Testis (tissue), 3 donors: ENCODE results near the gene NAA20. TPM values are rescaled to one million over a fixed set of nuclear protein-coding genes. Genes with fewer than 3 reads are reported as not detected.
A peak's percentile ranks its signal among the peaks of the same experiment; 100 is the strongest.

ENCODE experiments used
- DNase-seq: peaks from one replicate; pipeline ENCODE4 v3.0.0-alpha.2; 2019
- H3K27ac ChIP-seq, 2 donors: fragments of 200-600 bp; sonication (generic); one replicate each; pipeline ENCODE4 v1.5.1; 2019
- H3K27me3 ChIP-seq: fragments of 200-600 bp; sonication (generic); one replicate; pipeline ENCODE4 v1.5.1; 2019
- H3K36me3 ChIP-seq: fragments of 200-600 bp; sonication (generic); one replicate; pipeline ENCODE4 v1.5.1; 2017; ENCODE audit warnings: low read depth; ENCODE audit errors: missing control alignments
- H3K4me1 ChIP-seq: fragments of 200-600 bp; sonication (generic); one replicate; pipeline ENCODE4 v1.5.1; 2019
- H3K4me3 ChIP-seq, 2 donors: fragments of 200-600 bp; sonication (generic); one replicate each; pipeline ENCODE4 v1.5.1; 2017 to 2019
- H3K9me3 ChIP-seq: fragments of 200-600 bp; sonication (generic); one replicate; pipeline ENCODE4 v1.5.1; 2017
- POLR2A ChIP-seq: fragments of 450-650 bp; IDR thresholded peaks from one replicate; pipeline ENCODE4 v1.6.1; 2017; ENCODE audit warnings: antibody characterized with exemption, mild to moderate bottlenecking, moderate library complexity
- WGBS, 2 donors: methylation state at CpG; one replicate each; pipeline ENCODE4 v1.1.5; 2018; 5-methylcytosine and 5-hydroxymethylcytosine counted together
- intact Hi-C: fragments of 100-400 bp; cut with DNase I; formaldehyde crosslinking; loops from one replicate; pipeline ENCODE4 v1.15.1; 2023; ENCODE audit warnings: low total_unique reads
- polyA plus RNA-seq: library from polyadenylated mRNA; stranded (reverse); fragments of 350-450 nt; fragmentation: Illumina TruSeq; extraction: RNeasy Lipid Tissue Mini Kit (QIAGEN cat#74804); gene quantifications from one replicate; pipeline ENCODE4 v1.2.3, GENCODE V29; 2014; ENCODE audit warnings: low read depth, low replicate concordance; ENCODE audit not compliant: insufficient read depth
- total RNA-seq, 2 donors: library from RNA; depleted of rRNA; stranded (reverse); fragments of >200 nt; gene quantifications; one replicate each; pipeline ENCODE4 v1.2.3, GENCODE V29; 2016
- TF ChIP-seq, protein P1 (sequence below), 3 experiments: fragments of 450-650 bp in 2 of 3; fragments of 200-600 bp in 1 of 3; sonication (generic) in 1 of 3; IDR thresholded peaks; one replicate each; pipeline ENCODE4 v1.5.1; 2016 to 2019; ENCODE audit warnings: antibody characterized with exemption in 3 of 3, mild to moderate bottlenecking in 2 of 3, moderate library complexity in 1 of 3

The NAA20 gene
- total and polyA plus RNA-seq, 3 donors from 2014 or later, result 41.3 to 176 (median 53.9) TPM

DNA sequence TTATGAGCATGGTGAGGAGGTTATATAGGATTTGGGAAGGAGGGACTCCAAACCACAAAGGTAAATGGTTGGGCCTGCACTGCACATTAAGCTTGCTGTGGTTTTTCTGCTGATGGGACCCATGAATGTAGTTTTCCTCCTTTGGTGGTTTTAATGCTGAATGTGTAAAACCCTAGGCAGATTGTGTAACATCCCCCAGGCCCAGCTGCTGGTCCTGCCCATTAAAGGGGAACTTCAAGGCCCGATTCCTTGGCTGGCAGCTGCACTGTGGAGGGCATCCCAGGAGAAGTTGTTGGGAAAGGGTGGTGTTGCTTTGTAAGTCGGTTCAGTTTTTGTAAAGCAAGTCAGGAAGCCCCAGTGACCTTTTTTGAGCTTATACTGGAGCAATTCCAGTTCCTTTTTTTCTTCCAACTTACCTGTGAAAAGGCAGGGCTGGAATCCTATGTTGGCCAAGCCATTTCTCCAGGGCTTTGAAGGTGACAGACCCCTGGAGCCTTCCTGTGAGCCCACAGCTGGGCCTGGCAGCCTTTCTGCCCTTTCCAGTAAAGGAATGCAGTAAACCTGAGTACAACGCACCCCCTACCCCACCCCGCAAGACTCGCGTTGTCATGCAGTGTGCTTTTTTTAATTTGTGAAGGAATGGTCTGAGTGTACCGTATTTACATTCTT is 43.1 kb upstream of the NAA20 start:
- Histone ChIP-seq H3K27me3 (no peaks in the 10 kb centered on the region), H3K27ac (peak overlapping the region; percentile 84 to 91), H3K36me3 (no peaks in the 10 kb centered on the region), H3K4me3 (no peak overlapping the region), H3K9me3 (no peaks in the 10 kb centered on the region), H3K4me1 (peaks cover 35% of the 10 kb centered on the region)
- peak; percentile 61 for DNase-seq
- 7 to 13% methylated on average over 7 of the region's 7 CpGs for WGBS, 2 donors
- TF ChIP-seq POLR2A, result no peak
- TF ChIP-seq, protein P1, sequence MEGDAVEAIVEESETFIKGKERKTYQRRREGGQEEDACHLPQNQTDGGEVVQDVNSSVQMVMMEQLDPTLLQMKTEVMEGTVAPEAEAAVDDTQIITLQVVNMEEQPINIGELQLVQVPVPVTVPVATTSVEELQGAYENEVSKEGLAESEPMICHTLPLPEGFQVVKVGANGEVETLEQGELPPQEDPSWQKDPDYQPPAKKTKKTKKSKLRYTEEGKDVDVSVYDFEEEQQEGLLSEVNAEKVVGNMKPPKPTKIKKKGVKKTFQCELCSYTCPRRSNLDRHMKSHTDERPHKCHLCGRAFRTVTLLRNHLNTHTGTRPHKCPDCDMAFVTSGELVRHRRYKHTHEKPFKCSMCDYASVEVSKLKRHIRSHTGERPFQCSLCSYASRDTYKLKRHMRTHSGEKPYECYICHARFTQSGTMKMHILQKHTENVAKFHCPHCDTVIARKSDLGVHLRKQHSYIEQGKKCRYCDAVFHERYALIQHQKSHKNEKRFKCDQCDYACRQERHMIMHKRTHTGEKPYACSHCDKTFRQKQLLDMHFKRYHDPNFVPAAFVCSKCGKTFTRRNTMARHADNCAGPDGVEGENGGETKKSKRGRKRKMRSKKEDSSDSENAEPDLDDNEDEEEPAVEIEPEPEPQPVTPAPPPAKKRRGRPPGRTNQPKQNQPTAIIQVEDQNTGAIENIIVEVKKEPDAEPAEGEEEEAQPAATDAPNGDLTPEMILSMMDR (IDR thresholded peaks at IDR 0.05), result no peak
- intact Hi-C loops, result no loop called here

DNA sequence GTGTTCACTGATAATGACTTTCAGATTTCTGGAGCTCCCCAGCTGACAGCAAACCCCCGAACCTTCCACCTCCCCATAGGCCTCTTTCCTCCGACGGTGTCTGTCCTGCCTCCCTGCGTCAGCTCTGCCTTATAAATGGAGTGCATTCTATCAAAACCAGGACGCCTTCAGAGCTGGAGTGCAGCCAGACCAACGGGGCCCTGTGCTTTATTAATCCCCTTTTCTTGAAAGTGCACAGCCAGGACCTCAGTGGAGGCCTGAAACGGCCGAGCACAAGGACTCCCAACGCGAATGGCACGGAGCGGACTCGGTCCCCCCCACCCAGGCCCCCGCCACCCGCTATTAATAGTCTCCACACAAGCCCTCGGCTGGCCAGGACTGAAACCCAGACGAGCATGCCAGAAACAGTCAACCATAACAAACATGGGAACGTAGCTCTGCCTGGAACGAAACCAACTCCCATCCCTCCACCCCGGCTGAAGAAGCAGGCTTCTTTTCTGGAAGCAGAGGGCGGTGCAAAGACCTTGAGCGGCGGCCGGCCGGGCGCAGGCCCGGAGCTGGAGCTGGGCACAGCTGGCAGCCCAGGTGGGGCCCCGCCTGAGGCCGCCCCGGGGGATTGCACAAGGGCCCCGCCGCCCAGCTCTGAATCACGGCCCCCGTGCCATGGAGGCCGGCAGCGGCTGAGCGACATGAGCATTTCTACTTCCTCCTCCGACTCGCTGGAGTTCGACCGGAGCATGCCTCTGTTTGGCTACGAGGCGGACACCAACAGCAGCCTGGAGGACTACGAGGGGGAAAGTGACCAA is 42.3 kb upstream of the NAA20 start:
- DNase-seq, result peak; percentile 80
- intact Hi-C loops, result no loop called here
- H3K36me3 ChIP-seq, result no peaks in the 10 kb centered on the region
- H3K27ac ChIP-seq, result peak overlapping the region; percentile 84 to 91
- peak overlapping the region; percentile 43 to 75 for H3K4me3 ChIP-seq
- WGBS, 2 donors, result 0% methylated on average over 15 to 44 of the region's 44 CpGs
- TF ChIP-seq, protein P1 (IDR thresholded peaks at IDR 0.05), result no peak
- no peak for TF ChIP-seq POLR2A
- no peaks in the 10 kb centered on the region for H3K9me3 ChIP-seq
- H3K27me3 ChIP-seq, result no peaks in the 10 kb centered on the region
- peaks cover 35% of the 10 kb centered on the region for H3K4me1 ChIP-seq

DNA sequence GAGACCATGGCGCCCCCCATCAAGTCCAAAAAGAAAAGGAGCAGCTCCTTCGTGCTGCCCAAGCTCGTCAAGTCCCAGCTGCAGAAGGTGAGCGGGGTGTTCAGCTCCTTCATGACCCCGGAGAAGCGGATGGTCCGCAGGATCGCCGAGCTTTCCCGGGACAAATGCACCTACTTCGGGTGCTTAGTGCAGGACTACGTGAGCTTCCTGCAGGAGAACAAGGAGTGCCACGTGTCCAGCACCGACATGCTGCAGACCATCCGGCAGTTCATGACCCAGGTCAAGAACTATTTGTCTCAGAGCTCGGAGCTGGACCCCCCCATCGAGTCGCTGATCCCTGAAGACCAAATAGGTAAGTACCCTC is 41.7 kb upstream of the NAA20 start:
- DNase-seq, result peak; percentile 77
- Histone ChIP-seq H3K36me3 (no peaks in the 10 kb centered on the region), H3K27ac (peak overlapping the region; percentile 84 to 91), H3K4me3 (peak overlapping the region; percentile 43 to 75), H3K9me3 (no peaks in the 10 kb centered on the region), H3K4me1 (peaks cover 35% of the 10 kb centered on the region), H3K27me3 (no peaks in the 10 kb centered on the region)
- 1 to 6% methylated on average over 17 to 18 of the region's 18 CpGs for WGBS, 2 donors
- intact Hi-C loops, result no loop called here
- no peak for TF ChIP-seq POLR2A
- TF ChIP-seq, protein P1 (IDR thresholded peaks at IDR 0.05), result no peak

DNA sequence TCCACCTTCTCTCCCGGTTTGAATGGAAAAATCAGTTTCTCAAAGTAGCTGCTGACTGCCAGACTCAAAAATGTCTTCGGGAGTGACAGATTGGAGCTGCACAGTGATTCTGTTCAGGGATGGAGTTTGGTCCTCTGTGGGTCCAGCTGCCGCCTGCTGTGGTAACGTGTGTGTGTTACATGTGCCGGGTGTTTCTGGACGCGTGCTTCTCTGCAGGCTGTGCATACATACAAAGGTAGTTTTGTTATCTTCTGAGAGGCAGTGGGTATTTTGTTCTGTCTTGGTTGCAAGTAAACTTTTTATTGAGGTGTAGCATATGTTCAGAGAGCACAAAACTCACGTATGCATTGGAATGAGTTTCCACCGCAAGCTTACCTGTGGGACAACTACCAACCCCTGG is 41.3 kb upstream of the NAA20 start:
- H3K36me3 ChIP-seq, result no peaks in the 10 kb centered on the region
- H3K4me3 ChIP-seq, result peak overlapping the region; percentile 43 to 75
- H3K9me3 ChIP-seq, result no peaks in the 10 kb centered on the region
- DNase-seq, result peak; percentile 49
- no peaks in the 10 kb centered on the region for H3K27me3 ChIP-seq
- H3K27ac ChIP-seq, result peak overlapping the region; percentile 84 to 91
- 14 to 29% methylated on average over 9 of the region's 9 CpGs for WGBS, 2 donors
- H3K4me1 ChIP-seq, result peaks cover 35% of the 10 kb centered on the region
- TF ChIP-seq POLR2A, result no peak
- TF ChIP-seq, protein P1 (IDR thresholded peaks at IDR 0.05), result no peak
- intact Hi-C loops, result no loop called here
